Umbilical cord (tissue), 2 donors: Measurements from ENCODE around the gene KIR3DL2. TPM values are rescaled to one million over a fixed set of nuclear protein-coding genes. Genes with fewer than 3 reads are reported as not detected.
"Not testable (repeated sequence)": the region's sequence is repeated elsewhere in the genome, so short reads cannot be mapped to it uniquely, and the experiment has no call there.

ENCODE experiments used
- DNase-seq: peaks from one replicate; pipeline ENCODE4 v3.0.0-alpha.2; 2015; ENCODE audit warnings: low spot score
- total RNA-seq: library from RNA; depleted of rRNA; stranded (reverse); fragments of >200 nt; gene quantifications from one replicate; pipeline ENCODE4 v1.2.3, GENCODE V29; 2014; ENCODE audit warnings: low replicate concordance; ENCODE audit not compliant: insufficient read depth

The KIR3DL2 gene
- total RNA-seq, 1 donor from 2014 or later, result 0.72 TPM

DNA sequence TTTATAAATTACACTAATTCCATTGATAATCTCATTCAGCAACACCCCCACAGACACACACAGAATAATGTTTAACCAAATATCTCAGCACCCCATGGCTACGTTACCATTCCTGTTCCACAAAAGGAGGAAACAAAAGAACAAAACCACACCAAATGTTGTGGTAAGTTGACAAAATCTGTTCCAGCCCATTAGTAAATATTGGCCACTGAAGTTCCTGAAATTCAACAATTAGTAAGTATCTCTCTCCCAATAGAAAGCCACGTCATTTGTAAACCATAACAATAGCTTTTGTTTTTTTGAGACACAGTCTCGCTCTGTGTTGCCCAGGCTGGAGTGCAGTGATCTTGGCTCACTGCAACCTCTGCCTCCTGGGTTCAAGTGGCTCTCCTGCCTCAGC, 21.5 kb downstream of the KIR3DL2 start:
- DNase-seq, result no peak

DNA sequence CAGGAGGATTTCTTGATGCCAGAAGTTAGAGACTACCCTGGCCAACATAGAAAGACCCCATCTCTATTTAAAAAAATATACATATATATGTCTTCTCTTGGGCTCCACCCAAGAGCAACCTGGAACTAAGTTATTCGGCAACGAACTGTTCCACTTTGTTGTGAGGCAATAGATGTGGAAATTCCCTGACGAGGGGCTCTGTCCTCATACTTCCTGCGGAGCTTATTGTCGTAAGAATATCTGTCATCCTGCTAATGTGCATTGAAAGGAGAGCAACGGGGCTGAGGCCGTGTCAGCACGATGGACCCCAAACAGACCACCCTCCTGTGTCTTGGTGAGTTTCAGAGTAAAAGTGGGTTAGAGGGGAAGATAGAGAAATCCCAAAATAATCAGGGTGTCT, 23.7 kb downstream of the KIR3DL2 start, which contains the start of gene FCAR:
Gene FCAR, plus strand, starts transcription at position 246 of the 400 bp plus-strand sequence. Its CDS starts 55 bp downstream, at position 301.
- DNase-seq, result no peak

DNA sequence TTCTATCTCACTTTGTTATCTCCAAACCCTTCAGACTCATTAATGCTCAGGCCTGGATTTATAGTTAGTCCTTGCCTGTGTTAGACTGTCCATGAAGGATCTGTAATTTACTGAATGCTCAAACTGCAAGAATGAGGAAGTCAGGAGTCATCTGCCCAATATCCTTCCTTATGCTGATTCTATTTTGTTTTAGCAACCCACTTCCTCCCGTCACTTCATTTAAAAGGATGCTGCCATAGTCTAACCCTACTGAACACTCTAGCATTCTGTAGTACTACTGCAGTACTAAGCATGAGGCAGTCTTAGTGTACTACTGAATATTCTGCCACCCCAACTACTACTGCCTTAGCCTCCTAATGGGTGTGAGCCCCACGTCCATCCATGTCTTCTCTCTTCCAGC, 25.3 kb downstream of the KIR3DL2 start:
- peak; percentile 6 for DNase-seq

DNA sequence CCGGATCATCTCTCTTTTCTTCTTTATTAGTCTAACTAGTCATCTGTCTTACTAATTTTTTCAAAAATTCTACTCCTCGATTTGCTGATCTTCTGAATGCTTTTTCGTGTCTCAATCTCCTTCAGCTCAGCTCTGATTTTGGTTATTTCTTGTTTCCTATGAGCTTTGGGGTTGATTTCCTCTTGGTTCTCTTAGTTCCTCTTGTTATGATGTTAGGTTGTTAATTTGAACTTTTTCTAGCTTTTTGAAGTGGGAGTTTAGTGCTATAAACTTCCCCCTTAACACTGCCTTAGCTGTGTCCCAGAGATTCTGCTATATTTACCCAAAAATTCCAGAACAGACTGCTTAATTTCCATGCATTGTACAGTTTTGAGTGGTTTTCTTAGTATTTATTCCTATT, 27.2 kb downstream of the KIR3DL2 start:
- DNase-seq, result no peak

DNA sequence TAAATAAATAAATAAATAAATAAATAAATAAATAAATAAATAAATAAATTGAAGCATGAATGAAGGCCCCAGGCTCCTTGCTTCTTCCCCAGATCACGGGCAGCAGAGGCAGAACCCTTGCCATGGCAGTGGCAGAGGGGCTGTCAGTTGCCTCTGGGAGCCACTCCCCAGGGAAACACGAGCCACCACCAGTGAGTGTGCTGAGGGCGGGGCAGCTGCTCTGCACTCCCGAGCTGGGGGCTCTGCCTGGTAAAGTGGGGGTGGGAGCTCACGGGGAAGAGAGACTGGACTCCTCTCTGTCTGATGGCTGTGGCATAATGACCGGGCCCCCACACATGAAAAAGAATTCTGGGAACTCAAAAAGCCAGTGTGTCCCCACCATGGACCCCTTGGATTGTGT, 31.6 kb downstream of the KIR3DL2 start:
- DNase-seq, result no peak

DNA sequence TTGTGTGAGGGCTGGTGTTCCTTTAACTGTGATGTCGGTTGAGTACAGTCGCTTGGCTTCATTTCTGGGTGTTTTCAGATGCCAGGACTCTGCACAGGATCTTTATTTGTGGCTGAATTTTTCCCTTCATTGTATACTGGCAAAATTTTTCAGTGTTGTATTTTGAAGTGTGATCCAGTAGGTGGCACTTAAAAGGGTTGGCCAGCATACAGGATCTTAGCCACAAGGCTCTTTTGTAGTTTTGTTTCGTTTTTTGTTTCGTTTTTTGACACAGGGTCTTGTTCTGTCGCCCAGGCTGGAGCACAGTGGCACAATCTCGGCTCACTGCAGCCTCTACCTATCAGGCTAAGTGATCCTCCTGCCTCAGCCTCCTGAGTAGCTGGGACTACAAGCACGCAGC, 32.5 kb downstream of the KIR3DL2 start:
- no peak for DNase-seq

DNA sequence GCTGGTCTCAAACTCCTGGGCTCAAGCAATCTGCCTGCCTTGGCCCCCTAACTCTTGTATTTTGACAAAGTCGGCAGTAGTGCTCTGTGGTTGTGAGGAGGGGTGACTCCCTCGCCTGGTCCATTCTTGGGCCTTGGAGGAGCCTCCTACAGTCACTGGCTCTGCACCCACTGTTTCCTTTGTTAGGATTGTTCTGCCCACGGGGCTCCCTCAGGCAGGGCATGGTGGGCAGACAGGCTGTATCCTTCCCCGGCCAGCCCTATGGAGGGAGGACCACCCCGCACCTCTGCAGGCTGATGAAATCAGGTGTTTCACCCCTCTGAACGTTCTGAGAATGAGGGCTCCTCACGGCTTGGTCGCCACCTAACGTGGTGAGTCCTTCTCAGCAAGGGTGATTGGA, 33.0 kb downstream of the KIR3DL2 start:
- no peak for DNase-seq

DNA sequence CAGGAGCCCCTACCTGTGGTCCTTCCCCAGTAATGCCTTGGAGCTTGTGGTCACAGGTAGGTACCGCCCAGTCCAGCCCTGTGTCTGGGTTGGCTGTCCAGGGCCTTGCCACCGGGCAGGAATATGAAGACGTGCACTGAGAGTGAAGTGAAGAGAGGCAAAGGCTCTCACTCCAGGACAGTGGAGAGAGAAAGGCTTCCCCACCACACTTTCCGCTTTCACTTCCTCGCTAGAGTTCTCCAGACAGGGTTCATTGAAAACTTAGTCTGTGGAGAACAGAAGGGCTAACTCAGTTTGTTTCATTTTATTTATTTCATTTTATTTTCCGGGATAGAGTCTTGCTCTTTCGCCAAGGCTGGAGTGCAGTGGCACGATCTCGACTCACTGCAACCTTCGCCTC, 38.0 kb downstream of the KIR3DL2 start:
- no peak for DNase-seq

DNA sequence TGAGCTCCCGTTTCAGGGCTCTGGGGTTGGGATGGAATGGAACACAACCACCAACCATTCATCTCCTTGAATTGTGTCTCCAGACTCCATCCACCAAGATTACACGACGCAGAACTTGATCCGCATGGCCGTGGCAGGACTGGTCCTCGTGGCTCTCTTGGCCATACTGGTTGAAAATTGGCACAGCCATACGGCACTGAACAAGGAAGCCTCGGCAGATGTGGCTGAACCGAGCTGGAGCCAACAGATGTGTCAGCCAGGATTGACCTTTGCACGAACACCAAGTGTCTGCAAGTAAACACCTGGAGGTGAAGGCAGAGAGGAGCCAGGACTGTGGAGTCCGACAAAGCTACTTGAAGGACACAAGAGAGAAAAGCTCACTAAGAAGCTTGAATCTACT, 39.3 kb downstream of the KIR3DL2 start:
- no peak for DNase-seq

DNA sequence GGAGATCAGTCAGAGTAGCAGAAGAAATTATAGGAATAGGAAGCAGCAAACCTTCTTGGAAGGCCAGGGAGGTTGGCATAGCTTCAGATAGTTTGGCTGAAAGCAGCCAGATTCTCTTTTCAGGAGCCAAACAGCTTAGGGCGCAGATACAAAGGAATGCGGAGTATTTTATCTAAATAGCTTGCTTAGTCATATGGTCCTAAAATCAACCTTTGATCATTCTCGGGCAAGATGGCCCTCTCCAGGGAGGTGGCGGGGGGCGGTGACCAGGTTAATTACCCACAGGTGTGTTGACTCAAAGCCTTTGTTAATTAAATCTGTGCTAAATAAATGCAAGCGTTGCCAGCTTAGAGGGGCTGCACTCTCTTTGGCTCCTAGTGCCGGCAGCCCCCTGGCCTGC, 43.2 kb downstream of the KIR3DL2 start:
- DNase-seq, result peak; percentile 44

DNA sequence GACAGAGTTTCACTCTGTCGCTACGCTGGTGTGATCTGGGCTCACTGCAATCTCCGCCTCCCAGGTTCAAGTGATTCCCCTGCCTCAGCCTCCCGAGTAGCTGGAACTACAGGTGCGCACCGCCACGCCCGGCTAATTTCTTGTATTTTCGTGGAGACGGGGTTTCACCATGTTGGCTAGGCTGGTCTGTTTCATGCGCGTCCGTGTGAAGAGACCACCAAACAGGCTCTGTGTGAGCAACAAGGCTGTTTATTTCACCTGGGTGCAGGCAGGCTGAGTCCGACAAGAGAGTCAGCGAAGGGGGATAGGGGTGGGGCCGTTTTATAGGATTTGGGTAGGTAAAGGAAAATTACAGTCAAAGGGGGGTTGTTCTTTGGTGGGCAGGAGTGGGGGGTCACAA, 43.9 kb downstream of the KIR3DL2 start:
- not testable (repeated sequence) for DNase-seq

DNA sequence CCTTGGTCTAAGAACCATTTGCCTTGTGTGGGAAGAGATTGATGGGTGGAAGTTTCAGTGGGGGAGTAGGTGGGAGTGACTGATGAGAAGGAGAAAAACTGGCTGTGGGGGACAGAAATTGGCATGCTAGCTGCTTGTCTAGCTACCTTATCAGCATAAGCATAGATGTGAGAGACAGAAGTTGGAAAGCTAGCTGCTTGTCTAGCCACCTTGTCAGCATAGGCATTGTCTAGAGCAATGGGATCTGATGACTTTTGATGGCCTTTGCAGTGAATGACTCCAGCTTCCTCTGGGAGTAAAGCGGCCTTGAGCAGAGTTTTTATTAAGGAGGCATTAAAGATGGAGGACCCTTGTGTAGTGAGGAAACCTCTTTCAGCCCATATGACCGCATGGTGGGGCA, 45.8 kb downstream of the KIR3DL2 start:
- DNase-seq, result no peak

DNA sequence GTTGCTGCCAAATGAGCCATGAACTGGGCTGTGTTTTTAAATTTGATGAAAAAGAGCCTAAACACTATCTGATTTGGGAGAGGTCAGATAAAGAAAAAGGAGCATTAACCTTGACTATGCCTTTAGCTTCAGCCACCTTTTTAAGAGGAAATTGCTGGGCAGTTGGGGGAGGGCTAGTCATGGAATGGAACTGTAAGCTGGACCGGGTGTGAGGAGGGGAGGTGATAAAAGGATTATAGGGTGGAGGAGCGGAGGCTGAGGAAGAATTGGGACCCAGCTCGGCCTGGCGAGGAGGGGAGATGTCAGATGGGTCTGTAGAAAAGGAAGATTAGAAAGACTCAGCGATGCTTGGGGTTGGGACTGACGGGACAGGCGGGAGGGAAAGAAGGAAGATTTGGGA, 48.4 kb downstream of the KIR3DL2 start:
- DNase-seq, result not testable (repeated sequence)

DNA sequence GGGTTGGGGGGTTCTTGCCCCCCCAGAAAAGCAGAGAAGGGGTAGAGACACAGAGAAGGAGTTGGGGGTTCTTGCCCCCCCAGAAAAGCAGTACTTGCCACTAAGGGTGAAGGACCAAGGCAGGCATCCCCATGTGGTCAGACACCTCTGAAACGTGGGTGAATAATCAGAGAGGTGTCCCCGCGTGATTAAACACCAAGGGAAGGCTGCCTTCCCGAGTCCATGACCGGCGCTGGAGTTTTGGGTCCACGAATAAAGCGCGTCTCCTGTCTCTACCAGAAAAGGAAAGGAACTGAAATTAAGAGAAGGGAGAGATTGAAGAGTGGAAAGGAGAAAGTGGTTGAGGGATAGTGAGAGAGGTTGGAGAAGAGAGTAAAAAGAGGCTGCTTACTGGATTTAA, 49.4 kb downstream of the KIR3DL2 start:
- not testable (repeated sequence) for DNase-seq

DNA sequence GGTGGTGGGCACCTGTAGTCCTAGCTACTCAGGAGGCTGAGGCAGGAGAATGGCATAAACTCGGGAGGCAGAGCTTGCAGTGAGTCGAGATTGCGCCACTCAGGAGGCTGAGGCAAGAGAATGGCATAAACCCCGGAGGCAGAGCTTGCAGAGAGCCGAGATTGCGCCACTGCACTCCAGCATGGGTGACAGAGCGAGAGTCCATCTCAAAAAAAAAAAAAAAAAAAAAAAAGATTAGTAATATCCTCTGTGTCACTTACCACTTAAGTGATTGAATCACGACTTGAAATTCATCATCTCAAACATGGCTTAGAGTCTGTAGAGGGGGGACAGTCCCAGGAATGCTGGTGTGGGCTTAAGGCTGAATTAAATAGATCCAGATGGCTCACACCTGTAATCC, 50.9 kb downstream of the KIR3DL2 start:
- DNase-seq, result not testable (repeated sequence)

DNA sequence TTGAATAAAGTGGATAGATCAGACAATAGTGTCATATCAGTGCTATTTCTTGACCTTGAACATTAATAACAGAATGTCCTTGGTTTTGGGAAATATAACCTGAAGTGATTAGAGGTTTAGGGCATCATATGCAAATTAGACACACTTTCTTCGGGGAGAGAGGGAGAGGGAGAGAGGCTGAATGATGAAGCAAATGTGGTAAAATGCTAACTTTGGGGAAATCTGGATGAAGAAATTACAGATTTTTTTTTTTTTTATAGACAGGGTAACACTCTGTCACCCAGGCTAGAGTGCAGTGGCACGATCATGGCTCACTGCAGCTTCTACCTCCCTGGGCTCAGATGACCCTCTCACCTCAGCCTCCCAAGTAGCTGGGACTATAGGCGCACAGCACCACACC, 51.8 kb downstream of the KIR3DL2 start:
- DNase-seq, result no peak

DNA sequence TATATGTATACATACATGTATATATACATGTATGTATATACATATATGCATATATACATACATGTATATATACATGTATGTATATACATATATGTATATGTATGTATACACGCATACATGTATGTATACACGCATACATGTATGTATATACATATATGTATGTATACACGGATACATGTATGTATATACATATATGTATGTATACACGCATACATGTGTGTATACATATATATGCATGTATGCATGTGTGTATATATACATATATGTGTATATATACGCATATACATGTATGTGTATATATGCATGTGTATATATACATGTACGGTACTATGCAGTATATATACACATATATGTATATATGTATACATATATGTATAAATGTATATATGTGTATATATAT, 53.1 kb downstream of the KIR3DL2 start:
- DNase-seq, result no peak

DNA sequence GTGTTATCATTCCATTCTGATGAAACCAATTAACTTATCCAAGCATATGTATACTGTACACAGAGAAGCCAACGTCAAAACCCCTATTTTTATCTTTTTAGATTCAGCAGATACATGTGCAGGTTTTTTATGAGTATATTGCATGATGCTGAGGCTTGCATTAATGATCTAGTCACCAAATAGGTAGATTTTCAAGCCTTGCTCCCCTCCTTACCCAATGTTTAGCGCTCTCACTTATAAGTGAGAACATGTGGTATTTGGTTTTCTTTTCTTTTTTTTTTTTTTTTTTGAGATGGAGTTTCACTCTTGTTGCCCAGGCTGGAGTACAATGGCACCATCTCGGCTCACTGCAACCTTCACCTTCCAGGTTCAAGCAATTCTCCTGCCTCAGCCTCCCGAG, 54.0 kb downstream of the KIR3DL2 start:
- not testable (repeated sequence) for DNase-seq

DNA sequence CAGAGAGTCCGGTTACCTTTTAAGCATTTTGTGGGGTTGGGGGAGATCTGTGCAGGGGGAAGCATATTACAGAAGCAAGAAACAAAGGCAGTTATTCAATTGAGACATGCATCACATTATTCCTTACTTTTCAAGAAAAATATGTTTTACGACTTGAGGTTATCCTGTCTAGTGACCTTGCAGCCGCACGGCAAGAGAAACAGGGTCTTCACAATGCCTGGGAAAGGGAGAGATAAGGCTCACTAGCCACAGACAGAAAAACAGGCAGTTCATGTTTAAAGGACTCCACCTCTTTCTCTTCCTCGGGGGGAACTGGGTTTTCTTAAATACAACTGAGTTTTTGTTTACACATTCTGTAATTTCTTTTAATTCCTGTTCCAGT, 55.2 kb downstream of the KIR3DL2 start:
- DNase-seq, result no peak

DNA sequence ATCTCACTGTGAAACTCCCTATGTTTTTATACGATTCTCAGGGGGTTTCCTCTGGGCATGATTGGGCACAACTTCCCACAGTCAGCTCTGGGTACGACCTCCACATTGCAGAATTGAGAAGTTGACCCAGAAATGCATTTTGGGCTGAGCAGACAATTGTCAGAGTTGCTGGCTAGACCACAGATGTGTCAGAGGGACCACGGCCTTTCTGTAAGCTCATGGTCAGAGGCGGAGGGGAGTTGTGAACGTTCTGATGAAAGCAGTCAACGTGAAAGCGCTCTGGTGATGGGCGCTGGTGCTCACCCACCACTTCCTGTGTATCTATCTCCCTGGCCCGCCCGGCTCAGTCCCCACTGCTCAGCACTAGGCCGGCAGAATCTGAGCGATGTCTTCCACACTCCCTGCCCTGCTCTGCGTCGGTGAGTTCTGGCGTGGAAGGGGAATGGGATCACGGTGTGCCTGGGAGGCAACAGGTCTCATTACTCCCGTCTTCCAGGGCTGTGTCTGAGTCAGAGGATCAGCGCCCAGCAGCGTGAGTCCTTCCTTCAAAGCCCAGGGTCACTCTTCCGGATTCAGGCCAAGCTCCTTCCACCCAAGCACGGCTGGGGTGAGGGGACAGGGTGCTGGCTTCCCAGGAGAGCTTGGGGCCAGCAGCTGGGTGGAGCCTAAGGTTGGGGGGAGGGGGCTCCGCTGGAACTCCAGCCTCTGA, 55.7 kb downstream of the KIR3DL2 start, which contains the start of gene NCR1:
Gene NCR1, plus strand, starts transcription at position 346 of the 709 bp plus-strand sequence. Its CDS starts 40 bp downstream, at position 386.
- DNase-seq, result no peak

DNA sequence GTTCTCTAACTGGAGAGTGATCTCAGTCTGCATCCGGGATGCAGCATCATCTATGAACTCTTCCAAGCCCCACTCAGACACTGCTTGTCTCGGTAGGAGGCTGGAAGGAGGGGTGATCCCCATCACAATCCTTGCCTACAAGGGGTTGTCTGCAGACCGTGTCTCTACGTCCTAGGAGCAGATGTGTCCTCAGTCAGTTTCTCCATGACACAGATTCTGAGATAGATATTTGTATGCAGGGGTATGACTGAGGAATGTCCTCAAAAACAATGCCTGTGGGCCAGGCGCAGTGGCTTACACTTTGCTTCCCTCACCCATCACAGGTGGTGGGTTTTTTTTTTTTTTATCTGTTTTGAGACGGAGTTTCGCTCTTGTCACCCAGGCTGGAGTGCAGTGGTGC, 56.6 kb downstream of the KIR3DL2 start:
- DNase-seq, result no peak

DNA sequence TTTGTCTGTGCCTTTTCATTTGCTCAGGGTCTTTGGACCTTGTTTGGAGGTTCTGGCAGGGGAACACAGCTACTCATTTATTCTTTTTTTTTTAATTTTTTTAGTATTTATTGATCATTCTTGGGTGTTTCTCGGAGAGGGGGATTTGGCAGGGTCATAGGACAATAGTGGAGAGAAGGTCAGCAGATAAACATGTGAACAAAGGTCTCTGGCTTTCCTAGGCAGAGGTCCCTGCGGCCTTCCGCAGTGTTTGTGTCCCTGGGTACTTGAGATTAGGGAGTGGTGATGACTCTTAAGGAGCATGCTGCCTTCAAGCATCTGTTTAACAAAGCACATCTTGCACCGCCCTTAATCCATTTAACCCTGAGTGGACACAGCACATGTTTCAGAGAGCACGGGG, 57.7 kb downstream of the KIR3DL2 start:
- not testable (repeated sequence) for DNase-seq
